ELR (cell line): ENCODE measurements around the gene PODNL1.
"Not testable (repeated sequence)": the region's sequence is repeated elsewhere in the genome, so short reads cannot be mapped to it uniquely, and the experiment has no call there.

ENCODE experiments used
- DNase-seq: peaks from one replicate; pipeline ENCODE4 v3.0.0-alpha.2; 2015; ENCODE audit warnings: low read depth

Gene PODNL1

GRCh38 chr19:13972368-13973155 lies 34.3 kb upstream of the PODNL1 start:
- DNase-seq, result no peak

- DNase-seq, result not testable (repeated sequence)
Observed at GRCh38 chr19:13971868-13972267, 33.7 kb upstream of the PODNL1 start.

GRCh38 chr19:13969897-13970296 lies 31.7 kb upstream of the PODNL1 start:
- no peak for DNase-seq

GRCh38 chr19:13968999-13969398 lies 30.8 kb upstream of the PODNL1 start:
- DNase-seq, result no peak

- DNase-seq, result no peak
Observed at GRCh38 chr19:13968383-13968935, 30.2 kb upstream of the PODNL1 start.

- not testable (repeated sequence) for DNase-seq
Observed at GRCh38 chr19:13967206-13967605, 29.0 kb upstream of the PODNL1 start.

GRCh38 chr19:13966684-13967128 lies 28.5 kb upstream of the PODNL1 start:
- DNase-seq, result no peak

GRCh38 chr19:13965926-13966683 lies 27.9 kb upstream of the PODNL1 start:
- DNase-seq, result no peak

GRCh38 chr19:13965377-13965896 lies 27.2 kb upstream of the PODNL1 start:
- DNase-seq, result no peak

- peak; percentile 70 for DNase-seq
Observed at GRCh38 chr19:13964776-13965175, 26.6 kb upstream of the PODNL1 start.

- DNase-seq, result no peak
Observed at GRCh38 chr19:13963603-13964105, 25.4 kb upstream of the PODNL1 start.

GRCh38 chr19:13962699-13963602 lies 24.7 kb upstream of the PODNL1 start:
- DNase-seq, result peak; percentile 36

- DNase-seq, result peak; percentile 30
Observed at GRCh38 chr19:13961826-13962698, 23.8 kb upstream of the PODNL1 start.

GRCh38 chr19:13960863-13961784 lies 22.9 kb upstream of the PODNL1 start:
- DNase-seq, result no peak

GRCh38 chr19:13959962-13960862 lies 22.0 kb upstream of the PODNL1 start:
- DNase-seq, result peak; percentile 43

GRCh38 chr19:13959141-13959961 lies 21.1 kb upstream of the PODNL1 start:
- no peak for DNase-seq

GRCh38 chr19:13958043-13958442 lies 19.8 kb upstream of the PODNL1 start:
- no peak for DNase-seq
